Measurements from ENCODE around the gene IRGQ. TPM values are rescaled to one million over a fixed set of nuclear protein-coding genes. Genes with fewer than 3 reads are reported as not detected.

Gene IRGQ
- total and polyA plus RNA-seq, 11 donors: 7.4 to 36.1 (median 24.2) TPM

- H3K4me3 ChIP-seq: peak within 1 kb of the TSS; percentile 48 to 98 (median 76)
- 0% methylated on average over 42 to 81 of the region's 81 CpGs for WGBS, 4 donors
- TF ChIP-seq POLR2A (IDR thresholded peaks at IDR 0.05) (peak in 1 of 2 donors; percentile 77), CTCF (IDR thresholded peaks at IDR 0.05) (peak in 2 of 12 donors; percentile 9)
- ATAC-seq: peak; percentile 86 to 96 (median 94)
- no peaks in the 10 kb centered on the region for H3K9me3 ChIP-seq
- H3K4me1 ChIP-seq: peaks cover 0 to 23% (median 13%) of the 10 kb centered on the region in 12 donors
- peak; percentile 86 to 94 (median 91) for DNase-seq
- H3K27ac ChIP-seq: peak within 1 kb of the TSS; percentile 87 to 99 (median 96)
- no peaks in the 10 kb centered on the region for H3K36me3 ChIP-seq
- intact Hi-C loops (cut with DNase I): loop anchor here in 2 of 10 donors (1.0 to 2.0 kb wide), 2 partner anchors 23 to 49 kb away; partner anchors contain the start of genes IRGQ (in 1 of the 2) and ZNF576 (in 1 of the 2)
- H3K27me3 ChIP-seq: no peaks in the 10 kb centered on the region
These were observed 23.5 kb upstream of the IRGQ start, which contains the start of gene ZNF428 for GRCh38 chr19:43619262-43620060. Gene ZNF428 (minus strand): TSS chr19:43619629. CDS start chr19:43614304, 5,325 bp downstream.

GRCh38 chr19:43618921-43619261 lies 23.0 kb upstream of the IRGQ start:
- TF ChIP-seq CTCF (IDR thresholded peaks at IDR 0.05): no peak
- no peak for TF ChIP-seq POLR2A (IDR thresholded peaks at IDR 0.05)
- Histone ChIP-seq H3K27me3 (no peaks in the 10 kb centered on the region), H3K4me1 (peaks cover 0 to 23% (median 13%) of the 10 kb centered on the region in 12 donors), H3K36me3 (peaks cover 0 to 4% (median 0%) of the 10 kb centered on the region in 9 donors), H3K4me3 (peak overlapping the region; percentile 48 to 98 (median 76)), H3K27ac (peak overlapping the region; percentile 87 to 99 (median 96)), H3K9me3 (no peaks in the 10 kb centered on the region)
- intact Hi-C loops (cut with DNase I): loop anchor here in 2 of 10 donors (1.0 to 2.0 kb wide), 2 partner anchors 23 to 50 kb away; partner anchors contain the start of genes IRGQ (in 1 of the 2) and ZNF576 (in 1 of the 2)
- ATAC-seq: peak; percentile 21 to 51 (median 39)
- peak in 1 of 5 donors; percentile 55 for DNase-seq
- 0 to 2% (median 1%) methylated on average over 11 to 14 of the region's 14 CpGs for WGBS, 4 donors

GRCh38 chr19:43616954-43617353 lies 21.0 kb upstream of the IRGQ start:
- no peak for ATAC-seq
- H3K27ac ChIP-seq: no peak overlapping the region
- H3K9me3 ChIP-seq: no peaks in the 10 kb centered on the region
- no peak for DNase-seq
- no peaks in the 10 kb centered on the region for H3K27me3 ChIP-seq
- H3K4me1 ChIP-seq: peaks cover 0 to 23% (median 13%) of the 10 kb centered on the region in 12 donors
- peaks cover 0 to 23% (median 16%) of the 10 kb centered on the region in 9 donors for H3K36me3 ChIP-seq
- intact Hi-C loops (cut with DNase I): no loop called here
- TF ChIP-seq CTCF (IDR thresholded peaks at IDR 0.05) (no peak), POLR2A (IDR thresholded peaks at IDR 0.05) (no peak)
- 88 to 93% (median 91%) methylated on average over 6 of the region's 6 CpGs for WGBS, 4 donors
- H3K4me3 ChIP-seq: no peak overlapping the region

GRCh38 chr19:43616306-43616705 lies 20.4 kb upstream of the IRGQ start:
- DNase-seq (no peak), ATAC-seq (no peak)
- Histone ChIP-seq H3K36me3 (peaks cover 0 to 30% (median 16%) of the 10 kb centered on the region in 9 donors), H3K27ac (no peak overlapping the region), H3K9me3 (no peaks in the 10 kb centered on the region), H3K4me1 (peaks cover 0 to 23% (median 13%) of the 10 kb centered on the region in 12 donors), H3K27me3 (no peaks in the 10 kb centered on the region), H3K4me3 (no peak overlapping the region)
- TF ChIP-seq POLR2A (IDR thresholded peaks at IDR 0.05) (no peak), CTCF (IDR thresholded peaks at IDR 0.05) (no peak)
- WGBS, 4 donors: 33 to 62% (median 57%) methylated on average over 1 of the region's 1 CpG
- intact Hi-C loops (cut with DNase I): no loop called here
